HL-60 (cell line): ENCODE data around the gene TOP3B.

Experiments used
- DNase-seq, 2 experiments: peaks; one replicate each; pipeline ENCODE4 v3.0.0-alpha.2; 2010 to 2020; ENCODE audit warnings: low read depth in 1 of 2, low spot score in 1 of 2
- H3K27ac ChIP-seq: fragments of 250-450 bp; sonication (Bioruptor Pico); replicated peaks from 2 replicates; pipeline ENCODE4 v1.5.1; 2020; ENCODE audit warnings: mild to moderate bottlenecking, moderate library complexity
- H3K27me3 ChIP-seq: fragments of 250-450 bp; sonication (Bioruptor Pico); 2 replicates; pipeline ENCODE4 v1.5.1; 2021; ENCODE audit warnings: mild to moderate bottlenecking, moderate library complexity; ENCODE audit not compliant: insufficient read depth, poor library complexity, severe bottlenecking
- H3K4me3 ChIP-seq: replicated peaks from 2 replicates; pipeline ENCODE4 v1.5.1; 2011; ENCODE audit warnings: mild to moderate bottlenecking, control low read depth, low read length; ENCODE audit not compliant: insufficient read depth
- CTCF ChIP-seq: IDR thresholded peaks from one replicate; pipeline ENCODE4 v1.5.1; 2011; ENCODE audit warnings: low read length, control low read depth, inconsistent platforms; ENCODE audit not compliant: insufficient read depth
- GABPA ChIP-seq: IDR thresholded peaks from 2 replicates; pipeline ENCODE4 v1.6.1; 2012; ENCODE audit warnings: low read depth
- POLR2AphosphoS5 ChIP-seq: IDR thresholded peaks from 2 replicates; pipeline ENCODE4 v1.6.1; 2012; ENCODE audit warnings: low read depth
- REST ChIP-seq: IDR thresholded peaks from 2 replicates; pipeline ENCODE4 v1.6.1; 2012; ENCODE audit warnings: low read depth; ENCODE audit not compliant: insufficient replicate concordance
- SPI1 ChIP-seq: IDR thresholded peaks from 2 replicates; pipeline ENCODE4 v1.6.1; 2012; ENCODE audit warnings: low read depth, mild to moderate bottlenecking, borderline replicate concordance

TOP3B gene

GRCh38 chr22:21938071-21938822 is 44.3 kb downstream of the TOP3B start:
- H3K4me3 ChIP-seq, result peak overlapping the region; percentile 29
- peak overlapping the region; percentile 79 for H3K27ac ChIP-seq
- TF ChIP-seq REST (no peak), POLR2AphosphoS5 (peak; percentile 53), SPI1 (peak; percentile 57; the same call in 1 of the 2 replicates), CTCF (peak; percentile 90), GABPA (peak; percentile 5; the same call in 1 of the 2 replicates)
- DNase-seq, result peak; percentile 97 to 98
- no peaks in the 10 kb centered on the region for H3K27me3 ChIP-seq

GRCh38 chr22:21937821-21938070 is 44.8 kb downstream of the TOP3B start:
- Histone ChIP-seq H3K27me3 (no peaks in the 10 kb centered on the region), H3K27ac (peak overlapping the region; percentile 79), H3K4me3 (no peak overlapping the region)
- no peak for DNase-seq
- TF ChIP-seq POLR2AphosphoS5 (0 out of 2 replicates have a peak, but pooled peaks have one; percentile 58), REST (no peak)

- TF ChIP-seq SPI1 (no peak), REST (no peak), GABPA (no peak), CTCF (no peak), POLR2AphosphoS5 (no peak)
- Histone ChIP-seq H3K4me3 (no peak overlapping the region), H3K27me3 (no peaks in the 10 kb centered on the region), H3K27ac (peak overlapping the region; percentile 79)
- DNase-seq, result peak; percentile 55 to 77
These were observed 45.4 kb downstream of the TOP3B start for GRCh38 chr22:21937041-21937820.
